GM12892 (cell line): Measurements from ENCODE around the gene KDM5A.

Experiments
- DNase-seq: peaks from one replicate; pipeline ENCODE4 v3.0.0; 2011; ENCODE audit not compliant: insufficient read length
- FAIRE-seq: peaks from 2 replicates; lab custom pipeline; 2011; peaks lifted over from hg19 to GRCh38; lab: Jason Lieb, UNC
- POLR2A ChIP-seq: IDR thresholded peaks from 2 replicates; pipeline ENCODE4 v1.6.1; 2011; ENCODE audit warnings: low read depth, low read length, control low read depth
- POLR2AphosphoS5 ChIP-seq: IDR thresholded peaks from 2 replicates; pipeline ENCODE4 v1.6.1; 2011; ENCODE audit warnings: low read depth, low read length, control low read depth
- TAF1 ChIP-seq: IDR thresholded peaks from 2 replicates; pipeline ENCODE4 v1.6.1; 2011; ENCODE audit warnings: low read depth, mild to moderate bottlenecking, control low read depth, low read length, borderline replicate concordance

The KDM5A gene

DNA sequence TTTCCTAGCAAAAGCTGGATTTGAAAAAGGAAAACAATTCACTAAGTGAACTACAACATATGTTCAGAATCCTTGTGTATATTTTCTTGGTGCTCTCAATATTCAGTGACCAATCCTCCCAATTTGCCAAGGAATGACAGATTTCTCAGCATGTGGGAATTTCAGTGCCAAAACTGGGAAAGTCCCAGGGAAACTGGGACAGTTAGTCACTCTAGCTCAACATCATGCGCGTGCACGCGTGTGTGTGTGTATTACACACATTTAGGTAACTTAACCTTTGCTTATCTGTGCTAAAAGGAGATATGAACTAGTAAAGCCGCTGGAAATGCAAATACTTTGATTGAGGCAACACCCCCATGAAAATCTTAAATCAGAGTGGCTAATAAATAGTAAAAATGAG lies 100.4 kb downstream of the KDM5A start:
- DNase-seq, result no peak
- FAIRE-seq, result no peak
- no peak for TF ChIP-seq TAF1
- no peak for TF ChIP-seq POLR2A
- no peak for TF ChIP-seq POLR2AphosphoS5

DNA sequence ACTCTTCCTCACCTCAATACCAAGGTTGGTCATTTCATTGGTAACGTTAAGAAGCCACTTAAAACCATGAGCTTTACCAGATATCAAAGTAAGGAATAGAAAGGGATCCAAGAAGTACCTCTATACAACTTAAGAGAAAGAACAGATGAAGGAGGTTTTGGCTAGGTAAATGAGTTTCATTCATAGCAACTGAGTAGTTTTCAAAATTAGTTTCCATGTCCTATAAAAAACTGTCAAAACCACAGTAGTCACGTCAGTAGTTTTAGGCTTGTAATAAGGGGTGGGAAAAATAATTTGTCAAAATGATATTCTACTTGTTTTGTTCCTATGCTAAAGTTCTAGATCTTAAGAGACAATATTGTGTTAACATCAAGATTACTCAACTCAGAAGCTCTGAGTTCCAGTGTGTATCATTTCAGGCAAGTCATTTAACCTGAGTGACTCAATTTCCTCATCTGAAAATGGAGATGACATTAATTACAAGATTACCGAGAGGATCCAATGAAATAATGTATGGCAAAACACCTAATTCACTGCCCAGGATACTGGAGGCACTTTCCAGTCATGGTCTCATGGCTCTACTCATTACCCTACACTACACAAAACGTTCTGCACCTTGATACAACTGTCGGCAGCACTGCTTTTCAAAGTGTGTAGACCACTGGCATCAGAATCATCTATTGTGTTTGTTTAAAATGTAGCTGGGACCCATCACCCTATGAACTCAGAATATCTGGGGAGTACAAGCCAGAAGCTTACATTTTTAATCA lies 102.4 kb downstream of the KDM5A start:
- DNase-seq (no peak), FAIRE-seq (peak; percentile 83)
- TF ChIP-seq POLR2AphosphoS5 (no peak), TAF1 (no peak), POLR2A (no peak)

DNA sequence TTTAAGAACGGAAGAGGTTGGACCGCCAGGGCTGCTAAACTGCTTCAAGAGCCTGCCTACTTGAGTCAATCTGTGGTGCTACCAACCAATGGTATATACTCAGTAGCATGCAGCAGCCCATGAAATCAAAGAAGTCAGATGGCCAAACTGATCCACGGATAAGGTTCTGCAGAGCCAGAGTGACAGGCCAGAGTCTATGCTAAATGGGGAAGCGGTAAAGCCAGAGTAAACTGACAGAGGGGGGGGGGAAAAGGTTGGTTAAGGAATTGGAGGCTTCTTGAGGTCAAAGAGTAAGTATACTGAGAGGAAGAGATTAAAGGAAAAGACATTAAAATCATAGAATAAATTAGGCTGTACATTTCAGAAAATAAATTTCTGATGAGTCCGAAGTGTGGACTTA lies 111.1 kb downstream of the KDM5A start:
- DNase-seq, result no peak
- no peak for FAIRE-seq
- no peak for TF ChIP-seq POLR2A

DNA sequence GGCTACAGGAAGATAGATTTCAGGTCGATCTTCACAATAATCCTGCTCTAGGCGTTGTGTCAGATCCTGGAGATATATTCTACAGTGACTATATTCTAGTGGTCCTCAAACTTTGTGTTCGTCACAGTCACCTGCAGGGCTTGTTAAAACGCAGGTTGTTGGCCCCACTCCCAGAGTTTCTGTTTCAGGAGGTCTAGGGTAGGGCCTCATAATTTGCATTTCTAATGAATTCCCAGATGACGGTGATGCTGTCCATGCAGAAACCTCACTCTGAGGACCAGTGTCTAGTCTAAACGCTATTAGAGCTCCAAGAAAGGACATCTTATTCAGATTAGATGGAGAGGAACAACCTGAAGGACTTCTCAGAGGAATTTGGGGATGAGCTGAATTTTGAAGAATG lies 113.3 kb downstream of the KDM5A start:
- DNase-seq (no peak), FAIRE-seq (no peak)
- TF ChIP-seq TAF1 (no peak), POLR2AphosphoS5 (no peak), POLR2A (no peak)

DNA sequence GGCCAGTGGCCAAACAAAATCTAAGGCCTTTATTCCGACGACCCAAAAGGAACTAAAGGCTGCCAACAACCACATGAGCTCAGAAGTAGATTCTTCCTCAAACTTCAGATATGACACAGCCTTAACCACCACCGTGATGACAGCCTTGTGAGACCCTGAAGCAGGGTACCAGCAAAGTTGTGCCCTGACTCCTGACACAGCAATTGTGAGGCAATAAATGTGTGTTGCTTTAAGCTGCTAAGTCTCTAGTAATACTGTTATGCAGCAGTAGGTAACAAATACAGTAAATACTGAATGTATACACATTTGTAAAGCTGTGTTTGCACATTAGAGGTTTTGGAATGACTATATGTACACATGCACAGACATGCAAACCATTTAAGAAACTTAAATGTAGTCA lies 115.7 kb downstream of the KDM5A start:
- FAIRE-seq (no peak), DNase-seq (no peak)
- no peak for TF ChIP-seq POLR2AphosphoS5
- TF ChIP-seq TAF1, result no peak
- TF ChIP-seq POLR2A, result no peak

DNA sequence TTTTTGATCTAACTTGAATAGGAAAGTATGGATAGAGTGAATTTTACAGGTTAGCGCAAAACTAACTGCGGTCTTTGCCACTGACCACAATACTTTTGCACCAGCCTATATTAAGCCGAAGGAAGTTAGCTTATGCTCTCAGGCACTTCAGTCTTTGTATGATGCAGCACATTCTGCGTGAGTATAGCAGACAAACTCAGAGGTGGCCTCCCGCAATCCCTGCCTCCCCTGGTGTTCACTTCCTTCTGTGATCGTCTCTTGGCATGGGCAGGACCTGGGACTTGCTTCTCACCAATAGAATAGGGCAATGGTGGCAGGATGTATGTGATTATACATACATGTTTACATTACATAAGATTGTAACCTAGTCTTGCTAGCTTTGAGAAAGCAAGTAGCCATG lies 116.2 kb downstream of the KDM5A start:
- TF ChIP-seq POLR2AphosphoS5 (no peak), POLR2A (no peak), TAF1 (no peak)
- DNase-seq (no peak), FAIRE-seq (no peak)

DNA sequence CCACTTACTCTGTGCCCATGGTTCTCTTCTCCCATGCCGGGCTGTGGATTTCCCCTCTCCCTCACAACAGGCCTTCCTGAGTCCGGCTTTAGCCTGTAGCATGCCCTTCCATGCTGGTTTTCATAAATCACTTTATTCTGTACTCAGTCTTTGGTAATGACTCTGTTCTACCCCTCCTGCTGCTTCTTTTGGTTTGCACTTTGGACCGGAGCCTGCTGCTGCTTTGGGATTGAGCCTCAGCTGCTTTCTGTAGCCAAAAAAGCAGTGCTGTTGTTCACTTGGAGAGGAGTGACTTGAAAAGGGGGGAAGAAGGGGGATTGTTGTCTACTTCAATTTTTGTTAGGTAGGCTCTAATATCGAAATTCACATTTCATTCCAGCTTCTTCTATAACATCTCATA lies 118.0 kb downstream of the KDM5A start:
- FAIRE-seq (no peak), DNase-seq (no peak)
- TF ChIP-seq TAF1 (no peak), POLR2A (no peak), POLR2AphosphoS5 (no peak)

DNA sequence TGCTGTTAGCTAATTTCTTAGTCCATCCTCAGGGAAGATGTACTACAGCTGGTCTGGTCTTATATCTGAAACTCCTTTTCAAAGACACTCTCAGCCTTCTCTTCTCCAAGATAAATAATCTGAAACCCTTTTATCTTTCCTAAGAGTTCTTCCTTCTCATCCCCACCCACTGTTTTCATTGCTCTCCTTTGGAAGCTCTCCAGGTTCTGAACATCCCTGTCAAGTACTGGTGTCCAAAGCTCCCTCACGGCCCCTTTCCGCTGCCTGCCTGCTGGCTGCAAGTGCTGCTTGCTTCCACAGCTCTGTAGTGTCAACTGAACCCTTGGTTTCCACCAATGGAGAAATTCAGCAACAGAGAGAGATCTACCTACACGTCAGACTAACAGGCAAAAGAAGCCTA lies 119.9 kb downstream of the KDM5A start:
- no peak for FAIRE-seq
- TF ChIP-seq TAF1 (no peak), POLR2A (no peak), POLR2AphosphoS5 (no peak)

DNA sequence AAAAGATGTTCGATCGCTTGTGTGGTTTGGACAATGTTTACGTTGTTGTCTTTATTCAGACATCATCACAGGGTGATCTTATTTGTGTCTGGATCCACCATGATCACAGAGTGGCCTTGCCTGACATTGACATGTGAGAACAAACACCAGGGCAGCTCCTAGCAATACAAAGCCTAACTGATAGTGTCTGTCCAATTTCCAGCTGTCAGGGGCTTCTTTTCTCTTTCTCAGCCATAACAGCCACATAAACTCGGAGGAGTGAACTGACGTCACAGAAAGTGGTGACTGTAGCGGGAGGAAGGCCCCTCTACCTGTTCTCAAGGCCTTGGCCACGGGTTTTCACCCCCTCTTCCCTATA lies 120.7 kb downstream of the KDM5A start:
- TF ChIP-seq TAF1 (no peak), POLR2AphosphoS5 (no peak), POLR2A (no peak)
- DNase-seq (no peak), FAIRE-seq (no peak)

More for the DNA sequence above, 119.9 kb downstream of the KDM5A start:
- no peak for DNase-seq

DNA sequence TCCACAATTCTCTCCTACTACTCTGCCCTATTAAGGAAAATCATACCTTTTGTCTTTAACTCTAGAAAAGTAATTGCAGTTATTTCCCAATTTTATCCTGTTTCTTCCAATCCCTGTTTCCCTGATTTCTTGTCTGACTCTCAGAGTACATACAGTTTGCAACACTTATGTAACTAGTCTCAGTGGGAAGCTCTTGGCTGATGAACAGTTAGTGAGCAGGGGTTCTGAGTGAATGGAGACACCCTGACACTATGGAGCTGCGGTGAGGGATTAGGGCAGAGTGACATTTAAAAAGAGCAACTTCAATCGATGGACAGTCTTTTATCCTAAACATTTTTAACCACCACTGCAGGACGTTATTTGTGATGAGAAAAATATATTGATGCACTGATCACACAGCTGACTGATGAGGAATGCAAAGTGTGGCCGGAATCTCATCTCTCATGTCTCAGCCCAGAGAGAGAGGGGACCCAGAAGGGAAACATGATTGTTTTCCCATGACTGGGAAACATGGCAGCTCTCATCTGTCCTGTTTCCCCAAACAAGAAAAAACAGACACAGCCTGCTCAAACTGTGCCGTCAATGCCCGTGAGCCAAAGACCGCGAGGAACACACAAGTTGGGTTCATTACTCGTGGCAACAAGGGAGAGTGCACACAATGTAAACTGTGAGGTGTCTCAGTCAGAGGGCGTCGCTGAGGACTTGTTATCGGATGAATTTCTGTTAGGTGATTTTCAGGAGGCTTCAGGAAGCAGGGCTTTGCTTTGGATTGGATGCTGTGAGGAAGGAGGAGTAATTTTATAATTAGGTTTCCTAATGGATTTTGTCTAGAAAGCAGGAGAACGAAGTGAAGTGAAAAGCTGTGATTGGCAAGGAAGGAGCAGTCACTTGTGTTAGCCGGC lies 121.3 kb downstream of the KDM5A start:
- TF ChIP-seq POLR2A, result no peak
- no peak for TF ChIP-seq TAF1
- TF ChIP-seq POLR2AphosphoS5, result no peak
- DNase-seq, result no peak
- FAIRE-seq, result no peak

DNA sequence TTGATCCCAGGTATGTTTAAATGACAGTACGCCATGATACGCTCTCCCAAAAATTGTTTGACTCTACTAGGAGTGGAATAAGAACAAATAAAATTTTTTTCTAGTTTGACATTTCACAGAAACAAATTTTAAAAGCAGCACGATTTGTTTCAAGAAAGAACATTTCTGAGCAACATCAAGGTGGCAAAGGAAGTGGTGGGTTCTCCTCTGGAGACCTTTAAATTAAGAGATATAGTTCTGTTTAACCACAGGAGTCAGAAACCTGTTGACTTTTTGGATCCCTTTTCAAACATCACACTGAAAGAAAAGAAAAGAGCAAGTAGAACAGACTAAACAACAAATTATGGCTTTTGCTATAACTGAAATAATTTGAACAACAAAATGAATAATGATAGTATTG lies 124.0 kb downstream of the KDM5A start:
- TF ChIP-seq POLR2AphosphoS5, result no peak
- no peak for TF ChIP-seq POLR2A
- TF ChIP-seq TAF1, result no peak
- FAIRE-seq (no peak), DNase-seq (no peak)

DNA sequence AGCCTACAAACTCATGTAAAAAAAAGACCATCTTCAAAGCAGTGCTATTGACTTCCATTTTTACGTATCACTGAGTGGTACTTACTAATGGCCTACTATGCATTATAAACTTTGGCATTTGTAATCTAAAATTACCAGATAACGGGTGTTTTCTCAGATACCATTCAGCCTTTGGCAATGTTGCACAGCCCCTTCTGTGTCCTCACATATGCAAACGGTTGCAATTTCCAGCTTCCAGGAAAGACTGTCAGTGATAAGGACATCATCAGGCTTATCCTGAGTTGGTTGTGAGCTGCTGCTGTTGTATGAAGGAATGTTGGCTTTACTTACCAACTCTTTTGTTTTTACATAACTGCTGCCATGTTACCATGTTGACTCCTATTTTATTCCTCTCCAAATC lies 124.9 kb downstream of the KDM5A start:
- DNase-seq (no peak), FAIRE-seq (no peak)
- no peak for TF ChIP-seq POLR2AphosphoS5
- no peak for TF ChIP-seq POLR2A
- TF ChIP-seq TAF1, result no peak
